Measurements from ENCODE around the gene PRAMEF12. TPM values are rescaled to one million over a fixed set of nuclear protein-coding genes. Genes with fewer than 3 reads are reported as not detected.

Gene PRAMEF12
- total and polyA plus RNA-seq, 10 of the 15 experiments (the other 5 are each of a cell fraction or from before 2014, with no cell fraction given), result not detected

- ATAC-seq, result no peak
- Histone ChIP-seq H3K9me3 (replicated peaks; ENCODE audit: control insufficient read depth, insufficient read depth, low read length) (no peaks in the 10 kb centered on the region), H3K36me3 (ENCODE audit: control insufficient read depth in 2 of 2, insufficient read depth in 2 of 2, low read length in 1 of 2) (no peaks in the 10 kb centered on the region), H3K4me1 (ENCODE audit: control insufficient read depth, insufficient read depth, low read length) (no peaks in the 10 kb centered on the region), H3K27ac (ENCODE audit: control insufficient read depth, insufficient read depth) (no peak overlapping the region), H3K9ac (ENCODE audit: control insufficient read depth, insufficient read depth, low read length) (no peak overlapping the region), H3K4me3 (no peak overlapping the region), H3K4me2 (ENCODE audit: control insufficient read depth, insufficient read depth) (no peak overlapping the region), H4K20me1 (ENCODE audit: control insufficient read depth, insufficient read depth) (no peaks in the 10 kb centered on the region), H3K27me3 (replicated peaks in 1 of 2; ENCODE audit: control insufficient read depth in 2 of 2, insufficient read depth in 2 of 2, low read length in 1 of 2) (no peaks in the 10 kb centered on the region), H3K79me2 (ENCODE audit: control insufficient read depth, insufficient read depth, low read length) (no peaks in the 10 kb centered on the region), H2AFZ (ENCODE audit: control insufficient read depth, low read depth, low read length) (no peak overlapping the region)
- ChIA-PET POLR2A (no interaction called here), CTCF (no interaction called here), RAD21 (ENCODE audit: unreplicated experiment) (no interaction called here), SMC1A (ENCODE audit: uncharacterized antibody, unreplicated experiment) (no interaction called here)
- DNase-seq (ENCODE audit: low read depth, low spot score), result no peak
- WGBS (ENCODE audit: insufficient coverage, insufficient replicate concordance, low lambda C conversion rate, missing lambda C conversion rate), result 21% methylated on average over 4 of the region's 4 CpGs
- in situ Hi-C loops (cut with MboI), result no loop called here
- no peak for FAIRE-seq
- intact Hi-C loops (cut with micrococcal nuclease; ENCODE audit: unreplicated experiment), result no loop called here
- no TSS peak for BruUV-seq (replicated peaks)
- TF ChIP-seq RB1 (IDR thresholded peaks at IDR 0.05; ENCODE audit: borderline replicate concordance), result no peak
- no peak for TF ChIP-seq PRDM15 (CRISPR knock-in tag; IDR thresholded peaks at IDR 0.05)
- TF ChIP-seq NR2C2 (IDR thresholded peaks at IDR 0.05; ENCODE audit: borderline replicate concordance, control insufficient read depth, insufficient read length, low read depth), result no peak
- TF ChIP-seq HDAC6 (IDR thresholded peaks at IDR 0.05; ENCODE audit: unreplicated experiment), result no peak
- TF ChIP-seq ZNF384 (IDR thresholded peaks at IDR 0.05; ENCODE audit: borderline replicate concordance, low read depth, low read length), result no peak
- TF ChIP-seq GATAD2B (conservative IDR thresholded peaks at IDR 0.05; ENCODE audit: low read depth), result no peak
- no peak for TF ChIP-seq MAX (IDR thresholded peaks at IDR 0.05; ENCODE audit: low read depth, low read length)
- TF ChIP-seq SKIL (IDR thresholded peaks at IDR 0.05; ENCODE audit: low read depth, poor library complexity, severe bottlenecking), result no peak
- TF ChIP-seq ATF7 (IDR thresholded peaks at IDR 0.05; ENCODE audit: low read depth), result no peak
- TF ChIP-seq ZBTB4 (CRISPR knock-in tag; IDR thresholded peaks at IDR 0.05), result no peak
- no peak for TF ChIP-seq ETV6 (conservative IDR thresholded peaks at IDR 0.05 in 1 of 2, IDR thresholded peaks at IDR 0.05 in 1 of 2; ENCODE audit: borderline replicate concordance in 1 of 2, low read depth in 1 of 2)
- no peak for TF ChIP-seq STAT1 (conservative IDR thresholded peaks at IDR 0.05)
- TF ChIP-seq ZZZ3 (IDR thresholded peaks at IDR 0.05; ENCODE audit: control insufficient read depth, insufficient read length, low read depth), result no peak
- no peak for TF ChIP-seq EP300 (IDR thresholded peaks at IDR 0.05; ENCODE audit: borderline replicate concordance in 1 of 2, control insufficient read depth in 1 of 2, low read depth in 2 of 2, low read length in 2 of 2)
Observed at GRCh38 chr1:12778061-12778460, 4.5 kb downstream of the PRAMEF12 start.

Data from GM12878 (cell line).